GM12801 (cell line): Measurements from ENCODE around the gene HIPK2.

Experiments used
- CTCF ChIP-seq: IDR thresholded peaks from one replicate; pipeline ENCODE4 v1.5.1; 2011; ENCODE audit warnings: control low read depth; ENCODE audit not compliant: insufficient read length; ENCODE audit errors: extremely low read depth

HIPK2 gene

DNA sequence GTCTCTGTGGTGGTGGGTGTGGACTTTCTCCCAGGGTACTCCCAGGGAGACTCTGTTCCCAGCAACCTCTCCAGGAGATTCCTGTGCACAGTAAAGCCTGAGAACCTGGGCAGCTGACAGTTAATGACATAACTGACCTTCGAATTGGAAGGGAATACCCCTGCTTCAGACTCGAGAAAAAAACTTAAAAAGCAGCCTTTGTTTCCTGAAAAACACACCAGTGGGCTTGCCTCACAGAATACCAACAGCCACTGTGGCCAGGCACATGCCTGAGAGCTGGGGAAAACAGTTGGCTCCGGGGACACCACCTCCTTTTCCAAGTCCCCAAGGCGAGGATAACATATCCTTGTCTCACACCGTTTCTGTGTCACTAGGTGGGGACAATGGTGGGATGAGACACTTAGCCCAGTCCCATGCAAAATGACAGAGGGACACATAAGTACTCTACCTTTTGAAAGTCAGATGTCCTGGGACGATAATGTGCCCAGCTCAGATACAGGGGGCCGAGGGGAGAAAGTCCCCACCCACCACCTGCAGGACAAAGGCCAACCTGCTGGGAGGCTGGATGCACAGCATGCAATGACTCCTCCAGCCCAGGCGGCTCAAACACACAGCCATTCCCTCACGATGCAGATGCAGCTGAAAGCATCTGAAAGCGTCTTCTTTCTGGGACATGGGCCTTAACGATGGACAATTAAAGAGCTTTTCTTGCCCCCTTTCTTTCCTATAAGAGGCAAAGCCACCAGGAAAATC, 65.6 kb downstream of the HIPK2 start:
- TF ChIP-seq CTCF, result no peak

DNA sequence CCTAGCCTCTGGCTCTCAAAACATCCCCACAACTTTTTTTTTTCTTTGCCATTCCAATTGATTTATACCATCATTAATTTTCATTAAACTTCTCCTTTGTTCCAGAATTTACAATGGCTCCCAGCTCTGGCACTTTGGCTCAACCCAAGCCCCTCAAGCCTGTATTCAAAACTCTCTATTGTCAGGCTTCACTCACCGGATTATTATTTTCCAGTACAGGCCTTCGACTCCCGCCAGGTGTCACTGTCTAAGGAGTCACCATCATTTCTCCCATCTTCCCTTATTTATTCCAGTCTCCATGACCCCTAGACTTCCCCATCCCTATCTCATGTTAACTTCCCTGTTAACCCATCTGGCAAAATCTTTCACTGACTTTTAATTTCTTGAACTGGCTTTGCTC, 67.8 kb downstream of the HIPK2 start:
- no peak for TF ChIP-seq CTCF

DNA sequence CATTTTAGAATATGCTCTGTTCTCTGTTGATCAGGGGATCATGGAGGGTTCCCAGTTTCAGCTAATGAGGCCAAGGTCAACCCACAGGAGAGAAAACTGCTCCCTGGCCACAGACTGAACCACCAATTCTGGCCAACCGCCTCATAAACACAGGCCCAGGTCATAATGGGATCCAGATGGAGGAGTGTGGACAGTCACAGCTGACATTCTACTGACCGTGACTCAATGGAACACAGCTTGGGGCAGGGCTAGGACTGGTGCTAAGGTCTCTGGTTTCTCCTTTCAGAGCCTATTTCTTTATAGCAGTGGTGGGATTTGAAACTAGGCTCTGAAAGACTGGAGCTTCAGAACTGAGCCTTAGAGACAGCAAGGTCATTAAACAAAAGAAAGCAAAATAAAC, 68.3 kb downstream of the HIPK2 start:
- no peak for TF ChIP-seq CTCF

GRCh38 chr7:139708541-139708940, 69.3 kb downstream of the HIPK2 start:
- TF ChIP-seq CTCF, result no peak

- TF ChIP-seq CTCF, result no peak
Measured at GRCh38 chr7:139706837-139707236, 71.0 kb downstream of the HIPK2 start.

- no peak for TF ChIP-seq CTCF
Measured at GRCh38 chr7:139704308-139704879, 73.4 kb downstream of the HIPK2 start.

DNA sequence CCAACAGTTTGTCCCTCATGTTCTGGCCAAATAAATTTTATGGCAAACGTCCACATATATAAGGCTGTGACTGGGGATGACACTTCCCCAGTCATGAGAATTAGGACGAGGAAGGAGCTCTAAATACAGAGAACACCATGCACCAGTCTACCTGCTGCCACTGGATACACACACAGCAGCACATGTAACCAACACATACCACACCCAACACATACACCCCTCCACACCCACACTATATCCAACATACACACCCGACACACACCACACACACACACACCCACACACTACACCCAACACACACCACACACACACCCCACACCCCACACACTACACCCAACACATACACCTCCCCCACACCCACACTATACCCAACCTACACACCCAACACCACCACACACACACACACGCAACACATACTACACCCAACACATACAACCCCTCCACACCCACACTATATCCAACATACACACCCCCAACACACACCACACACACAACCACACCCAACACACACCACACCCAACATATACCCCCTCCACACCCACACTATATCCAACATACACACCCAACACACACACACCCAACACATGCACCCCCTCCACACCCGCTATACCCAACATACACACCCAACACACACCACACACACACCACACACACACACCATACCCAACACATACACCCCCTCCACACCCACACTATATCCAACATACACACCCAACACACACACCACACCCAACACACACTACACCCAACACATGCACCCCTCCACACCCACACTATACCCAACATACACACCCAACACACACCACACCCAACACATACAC, 74.1 kb downstream of the HIPK2 start:
- no peak for TF ChIP-seq CTCF
